HEK293T (cell line): ENCODE results near the gene FBLIM1.

ENCODE experiments used
- BHLHE40 ChIP-seq: fragments of 450-650 bp; IDR thresholded peaks from 2 replicates; pipeline ENCODE4 v1.6.1; 2016; ENCODE audit warnings: mild to moderate bottlenecking, moderate library complexity, borderline replicate concordance
- CTBP1 ChIP-seq: fragments of 450-650 bp; IDR thresholded peaks from 2 replicates; pipeline ENCODE4 v1.6.1; 2016; ENCODE audit warnings: borderline replicate concordance
- FOXA1 ChIP-seq: fragments of 450-650 bp; IDR thresholded peaks from 2 replicates; pipeline ENCODE4 v1.6.1; 2016; ENCODE audit warnings: mild to moderate bottlenecking
- FOXK2 ChIP-seq: fragments of 450-650 bp; IDR thresholded peaks from 2 replicates; pipeline ENCODE4 v1.6.1; 2016; ENCODE audit warnings: mild to moderate bottlenecking
- LEF1 ChIP-seq: fragments of 450-650 bp; IDR thresholded peaks from 2 replicates; pipeline ENCODE4 v1.6.1; 2017; ENCODE audit warnings: mild to moderate bottlenecking, borderline replicate concordance
- NFRKB ChIP-seq: fragments of 450-650 bp; IDR thresholded peaks from 2 replicates; pipeline ENCODE4 v1.6.1; 2016; ENCODE audit warnings: mild to moderate bottlenecking, moderate library complexity
- SP1 ChIP-seq: fragments of 450-650 bp; IDR thresholded peaks from 2 replicates; pipeline ENCODE4 v1.6.1; 2017
- SUZ12 ChIP-seq: fragments of 450-650 bp; IDR thresholded peaks from 2 replicates; pipeline ENCODE4 v1.6.1; 2016; ENCODE audit warnings: mild to moderate bottlenecking
- TARDBP ChIP-seq: fragments of 450-650 bp; IDR thresholded peaks from 2 replicates; pipeline ENCODE4 v1.6.1; 2016
- ZNF384 ChIP-seq: fragments of 450-650 bp; IDR thresholded peaks from 2 replicates; pipeline ENCODE4 v1.6.1; 2016
- TF ChIP-seq, protein P1 (sequence below): fragments of 450-650 bp; IDR thresholded peaks from 2 replicates; pipeline ENCODE4 v1.6.1; 2016

- TF ChIP-seq NFRKB (no peak), SP1 (no peak), SUZ12 (no peak), CTBP1 (no peak), BHLHE40 (no peak), TARDBP (no peak), FOXK2 (no peak), LEF1 (no peak), FOXA1 (no peak), ZNF384 (no peak)
- TF ChIP-seq, protein P1, sequence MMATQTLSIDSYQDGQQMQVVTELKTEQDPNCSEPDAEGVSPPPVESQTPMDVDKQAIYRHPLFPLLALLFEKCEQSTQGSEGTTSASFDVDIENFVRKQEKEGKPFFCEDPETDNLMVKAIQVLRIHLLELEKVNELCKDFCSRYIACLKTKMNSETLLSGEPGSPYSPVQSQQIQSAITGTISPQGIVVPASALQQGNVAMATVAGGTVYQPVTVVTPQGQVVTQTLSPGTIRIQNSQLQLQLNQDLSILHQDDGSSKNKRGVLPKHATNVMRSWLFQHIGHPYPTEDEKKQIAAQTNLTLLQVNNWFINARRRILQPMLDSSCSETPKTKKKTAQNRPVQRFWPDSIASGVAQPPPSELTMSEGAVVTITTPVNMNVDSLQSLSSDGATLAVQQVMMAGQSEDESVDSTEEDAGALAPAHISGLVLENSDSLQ, result no peak
These were observed 32.1 kb upstream of the FBLIM1 start for GRCh38 chr1:15726508-15726907.
